Adipose tissue (tissue), 3 donors: ENCODE results near the gene E2F2. TPM values are rescaled to one million over a fixed set of nuclear protein-coding genes. Genes with fewer than 3 reads are reported as not detected.

ENCODE experiments used
- H3K27ac ChIP-seq: one replicate; pipeline ENCODE4 v1.5.1; 2013; ENCODE audit warnings: low read depth, low read length
- WGBS, 3 donors: extraction: QIAGEN DNeasy Blood & Tissue Kit; methylation state at CpG; one replicate each; pipeline ENCODE4 v1.1.7; 2013; 5-methylcytosine and 5-hydroxymethylcytosine counted together
- polyA plus RNA-seq, 3 donors: library from polyadenylated mRNA; stranded (reverse); fragments of 200-250 nt; gene quantifications; one replicate each; pipeline ENCODE4 v1.2.3, GENCODE V29; 2013
- donor health status: healthy with polysubstance abuse.
- donor health status: Bipolar disorder and iron deficiency.
- donor health status: healthy.

E2F2 gene
- polyA plus RNA-seq, 3 donors: 0.10 to 0.22 (median 0.16) TPM

DNA sequence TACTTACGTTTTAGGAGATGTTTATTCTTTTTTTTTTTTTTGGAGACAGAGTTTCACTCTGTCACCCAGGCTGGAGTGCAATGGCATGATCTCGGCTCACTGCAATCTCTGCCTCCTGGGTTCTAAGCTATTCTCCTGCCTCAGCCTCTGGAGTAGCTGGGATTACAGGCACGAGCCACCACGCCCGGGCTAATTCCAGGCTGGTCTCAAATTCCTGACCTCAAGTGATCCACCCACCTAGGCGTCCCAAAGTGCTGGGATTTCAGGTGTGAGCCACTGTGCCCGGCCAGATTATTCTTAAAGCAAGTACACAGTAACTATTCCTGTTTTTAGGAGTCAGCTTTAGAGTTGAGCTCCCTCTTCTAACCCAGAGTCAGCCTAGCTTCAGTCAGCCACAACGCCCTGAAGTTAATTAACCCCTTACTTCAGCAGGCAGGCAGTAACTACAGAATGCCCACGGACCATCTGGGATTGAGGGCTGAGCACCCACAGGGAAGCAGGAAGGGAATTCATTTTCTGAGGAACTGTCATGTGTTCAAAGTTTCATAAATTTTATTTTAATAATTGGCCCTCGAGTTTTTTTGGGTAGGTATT, 33.6 kb upstream of the E2F2 start:
- H3K27ac ChIP-seq: no peak overlapping the region
- 60 to 67% (median 65%) methylated on average over 10 of the region's 10 CpGs for WGBS, 3 donors

DNA sequence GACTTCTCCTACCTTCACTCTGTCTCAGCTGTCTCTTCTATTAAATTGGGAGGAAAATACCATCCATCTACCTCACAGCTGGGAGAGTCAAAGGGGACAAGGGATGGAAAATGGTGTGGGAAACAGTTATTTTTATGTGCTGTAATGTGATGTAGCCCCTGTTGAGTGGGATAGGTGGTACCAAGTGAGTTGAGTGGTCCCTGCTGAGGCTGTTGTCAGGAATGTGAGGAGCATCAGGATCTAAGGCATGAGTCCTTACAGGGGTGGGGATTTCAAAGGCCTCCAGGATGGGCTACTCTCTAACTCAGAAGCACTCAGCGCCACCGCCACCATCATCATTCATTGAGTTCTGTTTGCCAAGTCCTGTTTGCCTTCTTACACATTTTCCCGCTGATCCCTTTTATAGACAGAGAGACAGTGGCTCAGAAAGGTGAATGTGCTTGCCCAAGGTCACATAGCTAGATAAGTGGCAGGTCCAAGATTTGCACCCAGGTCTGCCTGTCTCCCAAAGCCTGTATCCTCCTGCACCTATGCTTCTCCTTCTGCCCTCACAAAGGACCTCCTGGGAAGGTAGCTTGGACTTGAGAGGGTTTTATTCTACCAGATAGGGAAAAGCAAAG, 32.8 kb upstream of the E2F2 start:
- peak overlapping the region; percentile 51 for H3K27ac ChIP-seq
- 63 to 100% (median 96%) methylated on average over 3 of the region's 3 CpGs for WGBS, 3 donors

DNA sequence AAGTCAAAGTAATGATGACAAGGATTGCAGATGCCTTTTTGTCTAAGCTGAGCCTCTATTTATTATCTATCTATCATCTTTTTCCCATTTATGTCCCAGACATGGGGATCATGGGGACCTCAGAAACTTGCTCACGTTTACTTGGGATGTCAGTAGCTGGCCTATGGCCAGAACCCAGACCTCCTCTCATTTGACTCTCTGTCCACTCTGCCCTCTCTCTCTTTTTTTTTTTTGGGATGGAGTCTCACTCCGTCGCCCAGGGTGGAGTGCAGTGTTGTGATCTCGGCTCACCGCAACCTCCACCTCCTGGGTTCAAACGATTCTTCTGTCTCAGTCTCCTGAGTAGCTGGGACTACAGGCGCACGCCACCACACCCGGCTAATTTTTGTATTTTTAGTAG, 32.0 kb upstream of the E2F2 start:
- 68 to 74% (median 71%) methylated on average over 9 of the region's 9 CpGs for WGBS, 3 donors
- peak overlapping the region; percentile 91 for H3K27ac ChIP-seq

DNA sequence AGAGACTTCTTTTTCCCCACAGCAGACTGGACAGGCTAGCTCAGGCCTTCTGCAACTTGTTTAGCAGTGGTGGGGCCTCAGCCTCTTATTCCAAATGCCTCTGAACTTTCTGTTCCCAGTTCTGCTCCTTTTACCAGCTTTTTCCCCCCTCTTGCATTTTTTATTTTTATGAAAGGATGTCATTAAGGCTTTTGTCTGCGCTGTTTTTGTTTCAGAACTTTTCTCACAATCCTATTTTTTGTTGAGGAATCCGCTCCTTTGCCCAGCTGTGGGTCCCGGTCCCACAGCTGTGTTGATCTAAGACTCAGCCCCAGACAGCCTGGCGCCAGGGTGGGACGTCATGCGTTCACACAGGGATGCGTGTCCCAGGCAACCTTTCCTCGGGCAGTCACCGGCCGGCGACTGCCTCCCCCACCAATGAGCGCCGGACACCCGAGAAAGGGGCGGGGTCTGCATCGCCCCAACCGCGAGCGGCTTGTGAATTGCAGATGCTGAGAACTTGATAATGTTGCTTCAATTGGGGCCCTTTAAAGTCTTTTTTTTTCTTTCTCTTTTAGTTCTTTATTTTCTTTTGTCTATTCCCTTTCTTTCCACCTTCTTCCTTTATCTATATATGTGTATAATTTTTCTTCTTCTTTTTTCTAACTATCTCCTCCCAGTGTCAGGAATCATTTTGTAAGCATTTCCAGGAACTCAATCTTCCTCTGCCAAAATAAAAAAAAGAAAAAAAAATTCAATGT, 31.3 kb upstream of the E2F2 start:
- H3K27ac ChIP-seq: peak overlapping the region; percentile 73
- 2 to 5% (median 3%) methylated on average over 19 of the region's 19 CpGs for WGBS, 3 donors

DNA sequence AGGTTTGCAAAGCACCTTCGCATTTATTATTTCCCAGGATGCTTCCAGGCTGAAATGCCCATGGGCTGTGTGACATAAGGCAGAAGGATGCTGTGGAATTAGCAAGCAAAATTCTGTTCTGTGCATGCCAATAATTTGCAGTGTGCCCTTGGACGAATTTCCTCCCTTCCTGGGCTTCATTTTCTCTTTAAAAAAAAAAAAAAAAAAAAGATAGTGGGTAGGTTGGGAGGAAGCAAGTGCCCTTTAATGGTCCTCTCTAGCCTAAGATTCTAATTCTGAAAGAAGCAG, 30.7 kb upstream of the E2F2 start:
- peak overlapping the region; percentile 73 for H3K27ac ChIP-seq
- 29 to 58% (median 30%) methylated on average over 2 of the region's 2 CpGs for WGBS, 3 donors

DNA sequence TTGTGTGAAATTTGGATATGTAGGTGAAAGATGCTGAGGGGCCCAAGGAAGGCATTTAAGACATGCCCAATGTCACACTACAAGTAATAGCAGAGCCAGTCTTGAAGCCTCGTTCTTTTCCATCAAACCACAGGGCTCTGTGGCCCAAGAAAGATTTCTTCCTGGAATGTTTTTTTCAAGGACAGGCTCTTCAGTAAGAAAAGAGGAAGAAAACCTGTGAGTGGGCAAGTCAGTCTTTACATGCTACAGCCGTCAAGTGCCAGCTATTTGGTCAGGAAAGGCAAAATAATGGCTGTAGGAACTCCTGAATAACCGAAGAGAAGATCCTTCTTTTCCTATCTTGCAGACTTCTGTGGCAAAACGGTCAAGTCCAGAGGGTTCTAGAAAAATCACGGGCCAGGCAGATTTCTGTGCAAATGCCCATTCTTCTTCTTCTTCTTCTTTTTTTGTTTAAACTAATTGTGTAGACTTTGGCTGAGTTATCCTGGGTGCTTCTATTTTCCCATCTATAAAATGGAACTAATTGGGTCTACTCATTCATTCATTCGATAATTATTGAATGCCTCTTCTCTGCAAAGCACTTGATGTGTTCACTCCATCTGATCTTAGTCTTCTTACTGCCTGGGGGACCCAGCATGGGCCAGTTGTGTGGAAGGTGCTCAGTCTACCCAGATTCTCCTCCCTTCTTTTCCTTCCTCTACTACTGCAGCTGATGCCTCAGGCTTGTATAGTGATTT, 30.2 kb upstream of the E2F2 start:
- H3K27ac ChIP-seq: peak overlapping the region; percentile 73
- 36 to 68% (median 40%) methylated on average over 6 of the region's 6 CpGs for WGBS, 3 donors

DNA sequence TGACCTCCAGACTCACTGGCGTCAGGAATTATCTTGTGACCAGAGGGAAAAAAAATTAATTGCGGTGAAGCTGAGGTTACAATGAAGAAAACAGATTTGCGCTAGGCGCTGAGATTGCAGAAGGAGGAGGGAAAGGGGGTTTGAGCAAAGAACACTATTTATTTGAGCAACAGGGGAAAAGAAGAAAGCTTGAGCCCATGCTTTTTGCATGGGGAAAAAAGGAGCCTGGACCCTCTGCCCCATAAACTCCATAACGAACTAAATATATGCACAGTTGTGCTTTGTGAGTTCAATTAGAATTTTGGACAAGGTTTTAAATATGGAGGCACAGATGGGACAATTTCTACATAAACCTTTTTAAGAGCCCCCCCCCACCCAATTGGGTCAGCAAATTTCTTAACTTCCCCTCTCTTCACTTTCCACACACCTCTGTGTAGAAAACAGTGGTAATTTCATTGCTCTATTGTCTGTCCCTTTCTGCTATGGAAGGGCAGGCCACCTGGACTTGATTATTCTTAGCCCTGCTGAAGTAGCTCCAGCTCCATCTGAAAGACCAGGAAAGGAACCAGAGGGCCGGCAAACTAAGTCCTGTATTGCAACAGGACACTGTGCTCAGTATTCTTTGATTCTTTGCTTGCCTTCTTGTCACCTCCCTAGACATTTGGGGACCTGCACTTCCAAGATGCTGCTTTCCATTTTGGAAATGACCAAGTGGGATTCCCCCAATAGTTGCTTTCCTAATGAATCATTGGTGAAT, 29.1 kb upstream of the E2F2 start:
- H3K27ac ChIP-seq: peak overlapping the region; percentile 70
- 3 to 25% (median 5%) methylated on average over 6 of the region's 6 CpGs for WGBS, 3 donors

DNA sequence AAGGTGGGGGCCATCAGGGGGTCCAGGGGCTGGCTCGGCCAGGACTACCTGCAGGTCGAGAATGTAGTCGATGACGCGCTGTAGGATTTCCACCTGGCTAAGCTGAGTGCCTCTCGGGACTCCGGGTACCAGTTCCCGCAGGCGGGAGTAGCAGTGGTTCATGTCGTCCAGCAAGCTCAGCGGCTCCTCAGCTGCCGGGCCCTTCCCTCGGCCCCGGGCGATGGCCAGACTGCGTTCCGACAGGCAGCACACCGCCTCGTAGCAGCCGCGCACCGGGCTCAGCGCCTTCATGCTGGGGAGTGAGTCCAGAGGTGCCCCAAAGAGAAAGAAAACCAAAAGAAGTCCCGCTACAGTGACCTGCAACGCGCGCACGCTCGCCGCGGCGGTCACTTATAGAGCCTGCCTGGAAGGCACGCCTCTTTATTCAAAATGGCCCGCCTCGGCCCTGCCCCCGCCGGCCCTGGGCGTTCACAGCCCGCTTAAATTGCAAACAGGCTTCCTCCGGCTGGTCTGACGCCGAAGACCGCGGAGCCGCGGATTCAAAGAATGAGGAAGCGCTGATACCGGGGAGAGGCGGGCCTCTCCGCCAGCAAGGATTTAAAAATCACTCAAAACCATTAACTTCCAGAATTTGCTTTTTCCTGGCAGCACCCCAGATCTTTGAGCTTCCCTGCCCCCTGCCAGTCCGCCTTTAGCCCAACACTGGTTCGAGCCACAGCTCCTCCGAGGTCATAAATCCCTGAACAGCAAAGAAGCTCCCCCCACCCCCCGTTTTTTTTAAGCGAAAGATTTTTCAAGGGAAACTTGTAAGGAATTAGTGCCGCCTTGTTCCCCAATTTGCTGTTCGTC, 28.3 kb upstream of the E2F2 start, which contains the start of gene ID3:
Gene ID3 (minus strand): TSS at position 366 of the 849 bp plus-strand sequence. CDS start 75 bp downstream, at position 291.
- H3K27ac ChIP-seq: peak within 1 kb of the TSS; percentile 70
- 0 to 1% (median 1%) methylated on average over 56 to 57 of the region's 57 CpGs for WGBS, 3 donors

DNA sequence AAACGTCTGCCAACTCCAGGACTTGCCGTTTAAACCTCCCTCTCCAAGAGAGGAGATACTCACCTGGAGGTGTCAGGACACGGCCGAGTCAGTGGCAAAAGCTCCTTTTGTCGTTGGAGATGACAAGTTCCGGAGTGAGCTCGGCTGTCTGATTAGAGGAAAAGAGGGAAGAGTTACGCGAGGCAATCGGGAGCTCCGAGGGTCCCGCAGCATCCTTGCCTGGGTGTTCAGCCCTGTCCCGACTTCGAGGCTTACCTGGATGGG, 27.8 kb upstream of the E2F2 start:
- 1% methylated on average over 14 of the region's 14 CpGs for WGBS, 3 donors
- H3K27ac ChIP-seq: peak overlapping the region; percentile 30

DNA sequence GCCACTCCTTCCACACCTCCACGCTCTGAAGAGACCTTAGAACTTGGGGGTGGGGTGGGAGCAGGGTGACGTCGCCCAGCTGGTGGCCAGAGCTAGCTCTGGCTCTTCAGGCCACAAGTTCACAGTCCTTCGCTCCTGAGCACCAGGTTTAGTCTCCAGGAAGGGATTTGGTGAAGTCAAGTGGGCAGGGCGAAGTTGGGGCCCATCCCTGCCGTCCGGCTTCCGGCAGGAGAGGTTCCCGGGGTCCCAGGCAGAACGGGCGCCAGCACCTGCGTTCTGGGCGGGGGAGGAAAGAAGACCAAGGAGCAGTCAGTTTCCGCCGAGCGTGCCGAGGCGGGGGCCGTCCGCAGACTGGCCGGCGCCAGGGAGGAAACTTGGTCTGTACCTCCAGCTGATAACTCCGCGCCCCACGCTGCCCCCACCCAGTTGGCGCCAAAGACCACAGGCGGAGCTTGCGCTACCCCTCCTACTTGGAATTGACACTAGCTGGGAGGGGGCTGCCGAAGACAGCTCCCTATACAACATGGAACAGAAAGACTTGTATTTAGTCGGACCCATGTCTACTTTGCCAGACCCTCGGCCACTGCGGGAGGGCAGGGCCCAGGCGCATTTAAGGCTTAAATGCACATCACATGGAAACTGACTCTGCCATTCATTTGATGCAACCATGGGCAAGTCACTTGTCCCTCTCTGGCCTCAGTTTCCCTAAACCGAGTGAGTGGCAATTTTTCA, 27.3 kb upstream of the E2F2 start:
- peak overlapping the region; percentile 30 for H3K27ac ChIP-seq
- WGBS, 3 donors: 4 to 6% (median 4%) methylated on average over 34 of the region's 34 CpGs

DNA sequence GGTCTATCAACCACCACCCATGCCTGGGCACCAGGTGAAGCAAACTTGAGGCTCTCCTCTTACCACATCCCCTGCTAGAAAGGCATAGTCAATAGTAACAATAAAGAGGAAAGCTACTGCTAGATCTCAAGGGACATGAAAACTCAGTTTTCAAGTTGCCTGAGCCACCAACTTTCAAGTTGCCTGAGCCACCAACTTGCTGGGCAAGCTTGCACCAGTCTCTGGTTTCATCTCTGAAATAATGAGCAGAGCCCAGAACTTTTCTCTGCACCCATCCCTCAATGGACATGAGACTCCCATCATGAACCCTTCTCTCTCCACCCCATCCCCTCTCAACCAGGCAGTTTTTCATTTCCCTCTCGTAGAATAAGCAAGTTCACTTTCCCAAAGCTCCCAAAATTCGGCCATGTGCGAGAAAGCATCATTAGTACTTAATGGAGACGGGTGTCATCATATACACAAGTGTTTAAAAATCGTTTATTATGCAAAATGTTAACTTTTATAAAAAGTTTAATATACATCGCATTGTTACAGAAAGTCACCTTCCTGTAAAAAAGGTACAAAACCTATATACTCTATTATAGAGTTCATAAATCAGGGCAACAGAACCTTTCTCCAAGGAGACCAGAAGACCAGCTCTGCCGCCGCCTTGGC, 26.6 kb upstream of the E2F2 start:
- no peak overlapping the region for H3K27ac ChIP-seq
- WGBS, 3 donors: 34 to 49% (median 44%) methylated on average over 8 of the region's 8 CpGs

DNA sequence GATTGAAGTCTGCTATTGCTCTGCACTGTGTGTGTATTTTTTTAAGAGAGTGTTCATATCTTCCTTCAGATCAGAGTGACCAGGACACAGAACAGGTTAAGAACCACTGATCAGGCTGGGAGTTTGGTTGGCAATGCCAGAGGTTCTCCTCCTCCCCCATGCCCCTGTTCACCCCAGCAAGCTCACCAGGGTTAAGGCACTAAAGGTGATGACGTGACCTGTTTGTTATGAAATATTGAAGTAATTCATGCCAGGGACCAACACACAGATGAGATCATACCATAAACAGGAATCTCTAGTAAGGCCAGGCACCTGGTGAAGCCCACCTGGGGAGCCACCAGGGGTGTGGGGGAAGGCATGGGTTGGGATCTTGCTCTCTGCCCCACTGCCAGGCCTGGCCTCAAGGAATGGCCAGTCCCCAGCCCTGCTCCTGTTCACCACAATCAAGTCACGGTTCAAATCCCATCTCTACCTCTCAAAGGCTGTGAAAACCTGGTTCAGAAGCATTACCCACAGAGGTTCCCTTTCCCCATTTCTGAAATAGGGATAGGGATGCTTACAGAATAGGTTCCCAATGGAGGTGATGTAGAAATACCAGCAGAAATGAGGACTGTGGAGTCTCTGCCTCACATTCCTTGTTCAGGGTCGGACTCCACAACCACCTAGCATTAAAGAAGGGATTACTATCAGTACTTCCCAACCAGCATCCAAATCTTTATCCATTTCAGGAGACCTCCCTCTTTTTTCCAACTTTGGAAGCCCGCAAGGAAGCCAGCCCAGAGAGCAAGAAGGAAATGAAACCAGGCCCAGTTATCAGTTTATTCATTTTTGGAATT, 25.8 kb upstream of the E2F2 start:
- 56 to 74% (median 66%) methylated on average over 4 of the region's 4 CpGs for WGBS, 3 donors
- peak overlapping the region; percentile 51 for H3K27ac ChIP-seq

DNA sequence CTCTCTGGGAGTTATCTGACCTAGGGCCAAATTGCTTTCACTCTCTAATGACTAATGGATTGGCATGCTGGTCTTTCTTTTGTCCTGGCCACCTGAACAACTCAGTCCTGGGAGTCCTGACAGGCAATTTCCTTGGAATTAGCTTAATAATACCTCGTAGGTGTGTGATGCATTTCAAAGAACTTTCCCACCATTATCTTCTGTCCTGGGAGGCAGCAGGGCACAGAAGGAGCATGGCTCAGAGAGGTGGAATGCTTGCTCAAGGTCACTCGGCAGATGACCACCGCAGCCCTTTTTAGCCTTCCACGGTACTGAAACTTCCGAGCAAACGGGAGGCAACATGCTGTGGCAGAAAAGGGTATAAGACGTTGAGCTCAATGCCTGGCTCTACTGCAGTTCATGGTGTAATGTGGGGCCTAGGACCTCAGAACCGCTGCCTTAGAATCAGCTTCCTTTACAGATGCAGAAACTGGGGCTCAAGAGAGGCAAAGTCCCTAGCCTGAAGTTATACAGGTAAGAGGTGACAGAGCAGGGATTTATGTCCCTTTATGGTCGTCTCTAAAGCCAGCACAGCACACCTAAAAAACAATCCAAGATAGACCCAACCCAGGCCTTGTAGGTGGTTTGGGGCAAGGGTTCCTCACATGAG, 25.1 kb upstream of the E2F2 start:
- no peak overlapping the region for H3K27ac ChIP-seq
- 40 to 59% (median 49%) methylated on average over 9 of the region's 9 CpGs for WGBS, 3 donors

DNA sequence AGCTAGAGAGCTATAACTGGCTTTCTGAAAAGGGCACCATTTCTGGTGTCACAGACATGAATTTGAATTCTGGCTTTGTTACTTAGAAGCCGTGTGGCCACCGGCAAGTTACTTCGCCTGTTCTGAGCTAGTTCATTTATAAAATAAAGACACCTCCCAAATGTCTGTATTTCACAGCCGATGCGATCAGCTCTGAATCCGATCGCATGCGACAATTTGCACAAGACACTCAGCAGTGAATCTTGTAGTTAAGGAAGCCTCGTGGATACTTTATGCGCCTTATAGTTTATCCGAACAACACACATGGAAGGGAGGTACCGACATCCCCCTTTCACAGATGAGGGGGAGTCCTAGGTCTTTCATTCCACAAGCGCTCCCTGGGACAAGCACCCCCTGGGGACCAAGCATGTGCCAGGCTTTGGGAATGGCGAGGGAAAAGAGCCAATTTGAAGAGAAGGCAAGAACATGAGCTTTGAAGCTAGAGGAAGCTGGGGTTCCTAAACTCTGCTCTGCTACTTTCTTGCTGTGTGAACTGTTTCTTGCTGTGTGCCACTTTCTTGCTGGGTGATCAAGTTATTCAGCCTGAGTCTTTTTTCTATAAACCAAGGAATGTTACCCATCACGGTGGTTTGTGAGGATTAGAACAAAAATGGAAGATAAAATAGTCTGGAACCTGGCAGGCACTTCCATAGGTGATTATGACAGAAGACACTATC, 24.4 kb upstream of the E2F2 start:
- peak overlapping the region; percentile 7 for H3K27ac ChIP-seq
- WGBS, 3 donors: 19 to 39% (median 24%) methylated on average over 15 of the region's 15 CpGs
